GM19328 (cell line): Measurements from ENCODE around the gene IER5.
"Not testable (repeated sequence)": the region's sequence is repeated elsewhere in the genome, so short reads cannot be mapped to it uniquely, and the experiment has no call there.

ENCODE experiments used
- ATAC-seq: cut with Tn5 transposase; IDR thresholded peaks from one replicate; pipeline ENCODE4 v1.9.1; 2021; ENCODE audit warnings: mild to moderate bottlenecking, moderate library complexity; ENCODE audit not compliant: unreplicated experiment

The IER5 gene

GRCh38 chr1:181088079-181089016 is at the start of gene IER5:
IER5 (plus strand) TSS chr1:181088700; CDS start chr1:181088903, 203 bp downstream.
- peak; percentile 69 for ATAC-seq

- no peak for ATAC-seq
These were observed 48.1 kb upstream of the IER5 start for GRCh38 chr1:181040284-181040865.

GRCh38 chr1:181043025-181043888 is 45.2 kb upstream of the IER5 start:
- ATAC-seq, result no peak

DNA sequence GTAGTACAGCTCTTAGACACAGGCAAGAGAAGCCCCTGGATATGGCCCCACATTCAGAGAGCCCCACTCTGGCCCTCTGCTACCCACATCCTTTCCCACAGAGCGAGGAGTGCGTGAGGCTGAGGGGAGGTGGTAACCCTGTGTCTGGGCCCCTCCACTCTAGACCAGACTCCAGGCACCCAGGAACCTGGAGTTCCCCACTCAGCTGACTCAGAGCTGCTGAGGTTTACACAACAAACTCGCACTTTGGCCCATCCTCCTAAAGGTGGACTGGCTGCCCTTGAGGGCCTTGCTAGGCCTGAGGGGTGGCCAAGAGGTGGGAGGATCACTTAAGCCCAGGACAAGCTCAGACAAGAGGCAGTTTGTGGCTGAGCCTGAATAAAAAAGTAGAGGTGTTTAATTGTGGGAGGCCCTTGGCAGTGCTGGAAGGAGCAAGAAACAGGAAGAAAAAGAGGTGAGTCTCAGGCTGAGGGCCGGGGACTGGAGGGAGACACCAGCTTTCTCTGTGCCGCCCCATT is 44.0 kb upstream of the IER5 start:
- ATAC-seq, result no peak

- ATAC-seq, result not testable (repeated sequence)
These were observed 42.6 kb upstream of the IER5 start for GRCh38 chr1:181045946-181046345.

GRCh38 chr1:181049378-181049777 is 39.1 kb upstream of the IER5 start:
- no peak for ATAC-seq

DNA sequence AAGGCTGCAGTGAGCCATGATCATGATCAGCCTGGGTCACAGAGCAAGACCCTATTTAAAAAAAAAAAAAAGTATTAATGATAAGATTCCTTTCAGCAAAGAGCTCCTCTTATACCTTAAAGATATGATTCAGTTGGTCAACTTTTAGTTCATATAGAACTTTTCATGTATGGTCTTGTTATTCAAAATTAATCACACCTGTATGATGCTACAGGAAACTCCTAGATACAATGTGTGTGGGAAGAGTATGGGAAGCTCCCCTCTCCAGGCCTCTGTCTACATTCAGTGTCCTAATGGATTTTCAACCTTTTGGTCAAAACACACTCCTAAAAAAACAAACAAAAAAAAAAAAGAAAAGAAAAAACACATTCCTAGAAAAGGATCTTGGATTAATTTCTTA is 37.6 kb upstream of the IER5 start:
- ATAC-seq, result no peak

GRCh38 chr1:181056560-181056959 is 31.9 kb upstream of the IER5 start:
- ATAC-seq, result no peak

DNA sequence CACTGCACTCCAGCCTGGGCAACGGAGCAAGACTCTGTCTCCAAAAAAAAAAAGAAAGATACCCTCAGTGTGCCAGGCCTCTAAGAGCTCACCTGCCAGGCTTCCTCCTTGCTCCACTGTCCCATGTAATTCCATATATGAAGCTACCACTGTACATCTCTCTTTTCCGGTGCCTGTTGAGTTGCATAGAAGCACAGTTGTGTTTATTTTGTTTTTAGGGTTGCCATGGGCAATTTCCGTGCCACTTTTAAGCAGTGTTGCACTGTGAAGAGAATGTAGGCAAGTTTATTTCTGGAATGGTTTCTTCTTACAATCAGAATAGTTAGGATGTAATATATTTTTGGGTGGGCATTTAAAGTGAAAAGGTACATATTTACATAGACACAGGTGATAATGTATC is 31.4 kb upstream of the IER5 start:
- ATAC-seq, result no peak

DNA sequence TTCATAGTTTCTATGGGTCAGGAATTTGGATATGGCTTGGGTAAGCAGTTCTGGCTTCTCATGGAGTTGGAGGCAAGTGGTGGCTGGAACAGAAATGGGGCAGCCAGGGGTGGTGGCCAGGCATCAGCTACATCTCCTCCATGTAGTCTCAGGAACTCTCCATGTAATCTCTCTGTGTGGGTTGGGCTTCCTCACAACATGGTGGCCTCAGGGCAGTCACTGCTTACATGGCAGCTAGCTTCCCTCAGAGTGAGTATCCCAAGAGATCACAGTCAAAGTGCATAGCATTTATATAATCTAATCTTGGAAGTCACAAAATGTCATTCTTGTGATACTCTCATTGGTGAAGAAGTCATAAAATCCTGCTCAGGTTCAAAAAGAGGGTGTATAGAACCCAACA is 29.1 kb upstream of the IER5 start:
- ATAC-seq, result no peak

DNA sequence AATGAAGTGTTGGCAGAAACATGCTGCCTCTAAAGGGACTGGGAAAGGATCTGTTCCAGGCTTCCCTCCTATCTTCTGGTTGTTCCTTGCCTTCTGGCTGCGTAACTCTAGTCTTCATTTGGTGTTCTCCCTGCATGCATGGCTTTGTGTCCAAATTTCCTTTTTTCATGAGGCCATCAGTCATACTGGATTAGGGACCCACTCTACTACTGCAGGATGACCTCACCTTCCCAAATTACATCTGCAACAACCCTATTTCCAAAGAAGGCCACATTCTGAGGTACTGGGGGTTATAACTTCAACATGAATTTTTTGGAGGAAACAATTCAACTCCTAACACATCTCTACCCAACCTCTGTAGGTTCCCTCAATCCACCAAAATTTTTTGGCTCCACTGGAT is 28.4 kb upstream of the IER5 start:
- ATAC-seq, result no peak

DNA sequence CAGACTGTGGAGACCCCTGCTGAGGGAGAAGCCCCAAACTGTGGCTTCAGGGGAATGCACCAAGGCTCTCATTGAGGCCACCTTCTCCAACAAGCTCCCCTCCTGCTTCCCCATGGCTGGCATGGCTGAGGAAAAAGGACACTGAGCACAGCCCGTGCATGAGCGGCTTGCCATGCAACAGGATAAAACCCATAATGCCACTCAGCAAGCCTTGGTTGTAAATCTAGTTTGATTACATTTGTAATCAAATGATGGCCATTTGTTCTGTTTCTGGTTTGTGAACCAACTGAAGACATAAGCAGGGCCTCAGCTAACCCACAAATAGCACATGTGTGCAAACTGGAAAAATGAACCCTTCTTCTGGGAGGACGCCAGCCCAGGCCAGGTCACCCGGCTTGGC is 27.6 kb upstream of the IER5 start:
- not testable (repeated sequence) for ATAC-seq

DNA sequence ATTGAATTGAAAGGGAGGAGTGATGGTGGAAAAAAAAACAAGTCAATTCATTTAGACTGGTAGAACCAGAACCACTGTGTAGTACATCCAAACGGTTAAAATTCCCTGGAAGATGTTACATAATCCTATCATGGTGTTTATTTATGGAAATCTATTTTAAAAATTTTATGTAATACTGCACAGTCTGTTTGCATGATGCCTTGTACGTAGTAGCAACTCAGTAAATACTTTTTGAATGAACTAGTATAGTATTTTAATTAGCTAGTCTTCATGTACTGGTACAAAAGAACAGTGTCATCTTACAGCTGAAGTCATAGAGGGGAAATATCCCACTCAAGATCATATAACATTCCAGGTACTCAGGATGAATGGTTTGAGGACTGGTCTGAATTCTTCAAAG is 27.0 kb upstream of the IER5 start:
- no peak for ATAC-seq

- peak; percentile 82 for ATAC-seq
These were observed 26.3 kb upstream of the IER5 start for GRCh38 chr1:181061891-181062835.

GRCh38 chr1:181062836-181063428 is 25.6 kb upstream of the IER5 start:
- ATAC-seq, result peak; percentile 60

DNA sequence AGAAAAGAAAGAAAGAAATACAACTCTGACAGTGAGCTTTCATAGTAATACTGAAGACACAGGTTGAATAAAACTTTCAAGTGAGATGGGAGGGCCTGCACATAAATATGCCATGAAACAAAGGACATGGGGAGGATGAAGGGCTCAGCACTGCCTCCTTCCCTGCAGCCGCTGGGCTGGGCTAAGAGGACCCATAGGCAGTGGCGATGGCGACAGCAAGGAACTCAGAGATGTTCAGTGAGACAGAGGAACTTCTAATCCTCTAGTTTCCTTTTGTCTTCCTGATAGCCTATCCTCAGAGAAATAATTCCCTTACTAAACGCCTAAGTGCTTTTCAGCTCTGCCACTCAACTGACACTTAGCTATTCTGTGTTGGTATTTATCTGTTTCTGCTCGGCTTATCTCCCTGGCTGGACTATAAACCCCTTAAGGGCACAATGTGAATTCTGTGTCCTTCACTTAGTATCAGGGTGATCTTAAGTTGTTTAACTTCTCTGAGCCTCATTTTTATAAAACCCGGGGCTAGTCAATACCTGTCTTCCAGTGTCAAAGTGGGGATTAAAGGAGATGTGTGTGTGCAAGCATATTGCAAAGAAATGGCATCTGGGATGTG is 24.4 kb upstream of the IER5 start:
- ATAC-seq, result no peak

DNA sequence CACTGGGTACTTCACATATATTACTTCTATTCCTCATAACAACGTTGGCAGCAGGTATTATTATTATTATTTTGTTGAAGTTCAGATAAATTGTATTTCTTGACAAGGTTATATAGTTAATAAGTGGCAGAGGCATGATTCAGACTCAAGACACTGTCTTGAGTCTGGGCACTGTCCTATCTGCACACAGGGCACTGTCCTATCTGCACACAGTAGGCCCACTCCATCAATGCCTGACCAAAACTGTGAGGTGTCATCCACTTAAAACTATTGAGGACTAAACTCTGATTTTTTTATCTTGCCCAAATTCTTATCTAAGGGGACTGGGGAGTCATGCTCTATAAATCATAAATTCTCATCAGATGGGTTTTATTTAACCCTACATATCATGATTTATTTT is 23.8 kb upstream of the IER5 start:
- ATAC-seq, result no peak

DNA sequence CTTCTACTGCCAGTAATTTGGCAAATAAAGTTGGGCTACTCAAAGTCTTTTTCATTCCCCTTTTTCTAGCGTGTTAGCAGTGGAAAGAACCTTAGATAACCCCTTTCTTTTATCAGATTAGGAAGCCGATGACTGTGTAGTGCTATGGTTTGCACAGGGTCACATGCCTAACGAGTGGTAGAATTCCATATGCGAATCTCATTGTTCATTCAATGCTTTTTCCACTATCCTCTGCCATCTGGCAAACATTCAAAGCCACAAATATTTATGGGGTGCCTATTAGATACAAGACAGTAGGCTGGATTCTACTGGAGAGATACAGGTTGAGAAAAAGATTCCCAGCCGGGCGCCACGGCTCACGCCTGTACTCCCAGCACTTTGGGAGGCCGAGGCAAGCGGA is 14.9 kb upstream of the IER5 start:
- no peak for ATAC-seq

DNA sequence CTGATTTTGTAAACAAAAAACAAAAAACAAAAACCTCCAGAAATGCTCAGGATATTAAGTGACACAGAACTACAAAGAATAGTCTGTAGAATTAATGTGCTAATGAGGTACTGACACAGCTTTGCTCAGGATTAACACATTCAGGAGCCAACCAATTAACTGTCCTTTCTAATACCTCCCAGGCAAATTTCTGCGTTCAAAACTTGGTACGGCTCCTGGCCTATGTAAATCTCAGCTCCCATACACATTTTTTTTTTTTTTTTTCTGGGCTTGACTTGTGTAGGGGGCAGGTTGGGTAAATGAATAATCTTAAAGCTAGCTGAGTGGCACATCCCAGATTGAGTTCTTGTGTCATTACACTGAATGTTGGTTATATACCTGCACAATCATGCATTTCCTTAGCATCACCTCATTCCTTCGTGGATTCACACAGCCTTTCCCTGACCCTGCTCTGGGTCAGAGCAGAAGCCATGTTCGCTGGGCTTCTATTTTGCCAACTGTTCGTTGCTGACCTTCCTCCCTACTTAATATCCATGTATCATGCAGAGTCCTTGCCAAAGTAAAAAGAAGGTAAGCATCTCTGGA is 12.6 kb upstream of the IER5 start:
- ATAC-seq, result no peak
